ENCODE results near the gene KTN1.

The KTN1 gene

DNA sequence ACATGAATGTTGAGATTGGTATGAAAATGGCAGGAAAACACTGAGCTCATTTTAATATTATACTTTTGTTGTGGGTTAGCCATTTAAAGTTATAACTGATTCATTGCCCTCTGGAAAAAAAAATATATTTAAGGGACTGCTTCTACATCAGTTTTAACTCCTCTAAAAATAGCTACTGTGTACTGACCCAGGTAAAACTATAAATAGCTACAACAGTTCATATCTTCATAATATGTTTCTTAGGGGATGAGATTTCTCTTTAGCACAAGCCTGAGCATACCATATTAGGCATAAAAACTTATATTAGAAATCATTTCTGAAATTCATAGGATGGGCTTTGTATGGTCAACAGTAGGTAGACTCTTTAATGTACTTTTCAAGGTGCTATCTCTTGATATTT is 81.0 kb downstream of the KTN1 start:
- no peak for DNase-seq (ENCODE audit: low read depth in 1 of 2, low spot score in 1 of 2)
- H3K27me3 ChIP-seq (ENCODE audit: insufficient read depth, poor library complexity, severe bottlenecking) = no peaks in the 10 kb centered on the region
- TF ChIP-seq POLR2AphosphoS5 (IDR thresholded peaks at IDR 0.05; ENCODE audit: low read depth) = no peak
- no peak for TF ChIP-seq GABPA (IDR thresholded peaks at IDR 0.05; ENCODE audit: low read depth)
- TF ChIP-seq SPI1 (IDR thresholded peaks at IDR 0.05; ENCODE audit: borderline replicate concordance, low read depth) = no peak
- TF ChIP-seq REST (IDR thresholded peaks at IDR 0.05; ENCODE audit: insufficient replicate concordance, low read depth) = no peak
- TF ChIP-seq, protein P1, sequence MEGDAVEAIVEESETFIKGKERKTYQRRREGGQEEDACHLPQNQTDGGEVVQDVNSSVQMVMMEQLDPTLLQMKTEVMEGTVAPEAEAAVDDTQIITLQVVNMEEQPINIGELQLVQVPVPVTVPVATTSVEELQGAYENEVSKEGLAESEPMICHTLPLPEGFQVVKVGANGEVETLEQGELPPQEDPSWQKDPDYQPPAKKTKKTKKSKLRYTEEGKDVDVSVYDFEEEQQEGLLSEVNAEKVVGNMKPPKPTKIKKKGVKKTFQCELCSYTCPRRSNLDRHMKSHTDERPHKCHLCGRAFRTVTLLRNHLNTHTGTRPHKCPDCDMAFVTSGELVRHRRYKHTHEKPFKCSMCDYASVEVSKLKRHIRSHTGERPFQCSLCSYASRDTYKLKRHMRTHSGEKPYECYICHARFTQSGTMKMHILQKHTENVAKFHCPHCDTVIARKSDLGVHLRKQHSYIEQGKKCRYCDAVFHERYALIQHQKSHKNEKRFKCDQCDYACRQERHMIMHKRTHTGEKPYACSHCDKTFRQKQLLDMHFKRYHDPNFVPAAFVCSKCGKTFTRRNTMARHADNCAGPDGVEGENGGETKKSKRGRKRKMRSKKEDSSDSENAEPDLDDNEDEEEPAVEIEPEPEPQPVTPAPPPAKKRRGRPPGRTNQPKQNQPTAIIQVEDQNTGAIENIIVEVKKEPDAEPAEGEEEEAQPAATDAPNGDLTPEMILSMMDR (IDR thresholded peaks at IDR 0.05; ENCODE audit: insufficient read depth, low read length) = no peak
- H3K27ac ChIP-seq (replicated peaks) = no peak overlapping the region
- H3K4me3 ChIP-seq (replicated peaks; ENCODE audit: insufficient read depth, low read length) = no peak overlapping the region

DNA sequence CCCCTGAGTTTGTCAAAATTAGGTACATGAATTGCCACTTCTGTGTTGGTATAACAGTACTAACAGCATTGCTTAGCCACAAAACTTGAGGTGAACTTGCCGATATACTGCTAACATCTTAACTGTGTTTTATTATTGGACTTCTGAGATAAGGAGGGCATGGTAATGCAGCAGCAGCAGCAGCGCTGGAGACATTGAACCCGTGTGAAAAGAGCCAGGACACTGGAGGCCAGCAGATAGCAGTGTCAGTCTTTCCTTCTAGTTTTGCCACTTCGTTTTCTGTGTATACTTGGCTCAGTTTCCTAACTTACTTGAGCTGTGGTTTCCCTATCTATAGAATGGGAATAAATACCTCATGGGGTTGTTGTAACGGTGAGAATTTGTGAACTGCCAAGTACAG is 82.7 kb downstream of the KTN1 start:
- DNase-seq (ENCODE audit: low read depth in 1 of 2, low spot score in 1 of 2) = no peak
- no peak for TF ChIP-seq SPI1 (IDR thresholded peaks at IDR 0.05; ENCODE audit: borderline replicate concordance, low read depth)
- TF ChIP-seq, protein P1 (IDR thresholded peaks at IDR 0.05; ENCODE audit: insufficient read depth, low read length) = no peak
- no peak for TF ChIP-seq REST (IDR thresholded peaks at IDR 0.05; ENCODE audit: insufficient replicate concordance, low read depth)
- no peak for TF ChIP-seq GABPA (IDR thresholded peaks at IDR 0.05; ENCODE audit: low read depth)
- no peak for TF ChIP-seq POLR2AphosphoS5 (IDR thresholded peaks at IDR 0.05; ENCODE audit: low read depth)
- no peak overlapping the region for H3K4me3 ChIP-seq (replicated peaks; ENCODE audit: insufficient read depth, low read length)
- no peak overlapping the region for H3K27ac ChIP-seq (replicated peaks)
- H3K27me3 ChIP-seq (ENCODE audit: insufficient read depth, poor library complexity, severe bottlenecking) = no peaks in the 10 kb centered on the region

DNA sequence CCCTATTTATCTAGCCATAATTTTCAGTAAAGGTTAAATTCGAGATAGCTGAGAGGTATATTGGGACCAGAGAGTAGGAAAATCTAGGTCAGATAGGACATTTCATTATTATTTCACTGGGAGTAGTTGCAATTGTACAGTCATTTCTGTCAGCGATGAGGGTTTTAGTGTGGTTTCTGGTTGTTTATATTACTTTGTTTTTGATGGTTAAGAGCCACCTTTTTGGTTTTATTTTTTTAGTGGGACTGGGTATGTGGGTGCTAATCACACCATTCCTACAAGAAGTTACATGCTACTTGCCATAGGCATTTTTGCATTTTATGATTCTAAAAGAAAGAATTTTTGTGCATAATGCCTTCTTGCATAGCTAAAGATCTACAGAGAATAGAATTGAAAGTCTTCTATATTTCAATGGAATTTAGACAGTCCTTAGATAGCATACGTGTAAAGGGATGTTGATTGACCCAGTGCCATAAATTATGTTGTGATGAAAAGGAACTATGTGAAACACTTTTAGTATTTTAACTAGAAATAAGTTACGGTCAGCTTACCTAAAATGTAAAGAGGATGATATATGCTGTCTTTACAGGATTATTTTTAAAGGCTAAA is 85.2 kb downstream of the KTN1 start:
- Histone ChIP-seq H3K27me3 (ENCODE audit: insufficient read depth, poor library complexity, severe bottlenecking) (no peaks in the 10 kb centered on the region), H3K4me3 (replicated peaks; ENCODE audit: insufficient read depth, low read length) (no peak overlapping the region), H3K27ac (replicated peaks) (no peak overlapping the region)
- no peak for DNase-seq (ENCODE audit: low read depth in 1 of 2, low spot score in 1 of 2)
- no peak for TF ChIP-seq POLR2AphosphoS5 (IDR thresholded peaks at IDR 0.05; ENCODE audit: low read depth)
- TF ChIP-seq, protein P1 (IDR thresholded peaks at IDR 0.05; ENCODE audit: insufficient read depth, low read length) = no peak
- no peak for TF ChIP-seq REST (IDR thresholded peaks at IDR 0.05; ENCODE audit: insufficient replicate concordance, low read depth)
- no peak for TF ChIP-seq GABPA (IDR thresholded peaks at IDR 0.05; ENCODE audit: low read depth)
- TF ChIP-seq SPI1 (IDR thresholded peaks at IDR 0.05; ENCODE audit: borderline replicate concordance, low read depth) = no peak
